B cell (primary cell): ENCODE data around the gene TKT. TPM values are rescaled to one million over a fixed set of nuclear protein-coding genes. Genes with fewer than 3 reads are reported as not detected.

ENCODE experiments used
- ATAC-seq: fragments of 200-7000 bp; cut with Tn5 transposase; one replicate; pipeline ENCODE4 v1.10.0; 2021; ENCODE audit warnings: low read depth, mild to moderate bottlenecking, moderate number of reproducible peaks, moderate library complexity
- CTCF ChIA-PET: fragments of 350-600 bp; sonication (Branson Sonifier 250); formaldehyde crosslinking; loops from one replicate; lab custom pipeline; 2021; ENCODE audit warnings: antibody characterized with exemption, inconsistent platforms; lab: Charles Lee
- POLR2A ChIA-PET: fragments of 350-600 bp; sonication (Branson Sonifier 250); formaldehyde crosslinking; loops from one replicate; lab custom pipeline; 2021; ENCODE audit warnings: antibody characterized with exemption; lab: Charles Lee
- DNase-seq: peaks from one replicate; pipeline ENCODE4 v3.0.0; 2013
- H2AFZ ChIP-seq: 2 replicates; pipeline ENCODE4 v1.6.1; 2012; ENCODE audit warnings: mild to moderate bottlenecking, low read depth, low read length; ENCODE audit not compliant: insufficient read depth, poor library complexity, severe bottlenecking
- H3K27ac ChIP-seq, 2 donors: 1 replicate in 1 of 2; 2 replicates in 1 of 2; pipeline ENCODE4 v1.5.1; 2012 to 2013; ENCODE audit warnings: low read length in 2 of 2, mild to moderate bottlenecking in 2 of 2, moderate library complexity in 1 of 2
- H3K27me3 ChIP-seq, 4 experiments: fragments of 200-600 bp in 1 of 4; sonication (generic) in 1 of 4; replicated peaks in 1 of 4; 1 replicate in 2 of 4; 2 replicates in 2 of 4; pipeline versions ENCODE4 v1.6.1 to v1.7.0; 2013 to 2016; ENCODE audit warnings: low read length in 3 of 4, mild to moderate bottlenecking in 2 of 4, mixed read lengths in 1 of 4, moderate library complexity in 1 of 4; ENCODE audit not compliant: insufficient read depth in 4 of 4, control insufficient read depth in 3 of 4; ENCODE audit errors: control extremely low read depth in 1 of 4
- H3K36me3 ChIP-seq, 2 experiments: replicated peaks in 1 of 2; 1 replicate in 1 of 2; 2 replicates in 1 of 2; pipeline versions ENCODE4 v1.6.1 to v1.7.1; 2013; ENCODE audit warnings: low read length in 1 of 2; ENCODE audit not compliant: insufficient read depth in 2 of 2, control insufficient read depth in 1 of 2; ENCODE audit errors: control extremely low read depth in 1 of 2, extremely low read depth in 1 of 2
- H3K4me1 ChIP-seq, 2 donors: fragments of 200-600 bp in 1 of 2; sonication (generic) in 1 of 2; 1 replicate in 1 of 2; 2 replicates in 1 of 2; pipeline versions ENCODE4 v1.5.1 to v1.6.1; 2013 to 2017; ENCODE audit warnings: low read length in 2 of 2; ENCODE audit not compliant: control insufficient read depth in 2 of 2, insufficient read depth in 2 of 2
- H3K4me2 ChIP-seq: replicated peaks from 2 replicates; pipeline ENCODE3; 2012; ENCODE audit warnings: mild to moderate bottlenecking, low read depth, low read length; ENCODE audit not compliant: poor library complexity, severe bottlenecking
- H3K4me3 ChIP-seq, 5 experiments: fragments of 200-600 bp in 1 of 5; sonication (generic) in 1 of 5; 1 replicate in 3 of 5; 2 replicates in 2 of 5; pipeline versions ENCODE4 v1.5.1 to v1.7.0; 2011 to 2016; ENCODE audit warnings: low read length in 4 of 5, mild to moderate bottlenecking in 4 of 5, low read depth in 2 of 5, control low read depth in 1 of 5, moderate library complexity in 1 of 5; ENCODE audit not compliant: insufficient read depth in 1 of 5; ENCODE audit errors: control extremely low read depth in 1 of 5, extremely low read depth in 1 of 5
- H3K79me2 ChIP-seq: fragments of 200-600 bp; sonication (generic); one replicate; pipeline ENCODE4 v1.6.0; 2016; ENCODE audit warnings: low read length; ENCODE audit not compliant: control insufficient read depth, insufficient read depth
- H3K9ac ChIP-seq: fragments of 200-600 bp; sonication (generic); 2 replicates; pipeline ENCODE4 v1.6.1; 2017; ENCODE audit warnings: mild to moderate bottlenecking, low read length, moderate library complexity
- H3K9me3 ChIP-seq, 3 donors: one replicate each; pipeline versions ENCODE4 v1.6.1 to v1.7.1; 2013; ENCODE audit warnings: low read length in 2 of 3; ENCODE audit not compliant: control insufficient read depth in 2 of 3, insufficient read depth in 1 of 3; ENCODE audit errors: control extremely low read depth in 1 of 3
- H4K20me1 ChIP-seq: 2 replicates; pipeline ENCODE4 v1.6.0; 2012; ENCODE audit warnings: mild to moderate bottlenecking, low read length; ENCODE audit not compliant: insufficient read depth, control insufficient read depth, poor library complexity, severe bottlenecking
- H3K27ac Mint-ChIP-seq: one replicate; pipeline ENCODE4 v1.8.0; 2021; ENCODE audit warnings: mixed read lengths
- H3K27me3 Mint-ChIP-seq: one replicate; pipeline ENCODE4 v1.8.0; 2021; ENCODE audit warnings: mixed read lengths
- H3K4me1 Mint-ChIP-seq: one replicate; pipeline ENCODE4 v1.8.0; 2021; ENCODE audit warnings: mixed read lengths
- H3K4me3 Mint-ChIP-seq: one replicate; pipeline ENCODE4 v1.8.0; 2021; ENCODE audit warnings: mixed read lengths
- H3K9me3 Mint-ChIP-seq: one replicate; pipeline ENCODE4 v1.8.0; 2022; ENCODE audit warnings: mixed read lengths; ENCODE audit not compliant: insufficient read depth
- CTCF ChIP-seq: fragments of 200-600 bp; IDR thresholded peaks from one replicate; pipeline ENCODE4 v1.8.0; 2022; ENCODE audit warnings: antibody characterized with exemption, mild to moderate bottlenecking
- EZH2 ChIP-seq: IDR thresholded peaks from 2 replicates; pipeline ENCODE4 v1.6.1; 2012; ENCODE audit warnings: borderline replicate concordance, low read depth, mild to moderate bottlenecking, moderate library complexity, low read length; ENCODE audit not compliant: insufficient read depth, poor library complexity, severe bottlenecking
- WGBS: methylation state at CpG from one replicate; pipeline ENCODE4 v1.1.5; 2013; ENCODE audit warnings: missing lambda C conversion rate; ENCODE audit not compliant: insufficient coverage; 5-methylcytosine and 5-hydroxymethylcytosine counted together
- intact Hi-C: fragments of 100-400 bp; cut with micrococcal nuclease; formaldehyde crosslinking; loops from one replicate; pipeline ENCODE4 v1.10.0; 2022
- polyA plus RNA-seq: library from polyadenylated mRNA; depleted of rRNA; stranded (reverse); fragments of >200 nt; gene quantifications from 2 replicates; pipeline ENCODE4 v1.2.3, GENCODE V29; 2012
- total RNA-seq, 2 donors: library from RNA; stranded (reverse); fragments of 120-200 nt in 1 of 2; gene quantifications; 1 replicate in 1 of 2; 2 replicates in 1 of 2; pipeline versions ENCODE4 v1.2.3 to v1.2.4, GENCODE V29; 2013 to 2022

TKT gene
- total and polyA plus RNA-seq, 2 donors (not counting 1 experiment from before 2014, with no cell fraction given): 69.5 to 81.0 TPM

- TF ChIP-seq CTCF (peak; percentile 40), EZH2 (no peak)
- peaks cover 3 to 19% of the 10 kb centered on the region in 2 experiments for H3K36me3 ChIP-seq
- H3K27me3 Mint-ChIP-seq: no peaks in the 10 kb centered on the region
Measured at GRCh38 chr3:53196575-53197407, 59.0 kb downstream of the TKT start.

More at GRCh38 chr3:53196575-53197407, 59.0 kb downstream of the TKT start:
- Histone ChIP-seq H3K27ac (no peak overlapping the region), H2AFZ (no peak overlapping the region), H4K20me1 (no peaks in the 10 kb centered on the region), H3K79me2 (no peaks in the 10 kb centered on the region), H3K9ac (peak overlapping the region; percentile 42), H3K9me3 (no peaks in the 10 kb centered on the region), H3K4me2 (peak overlapping the region; percentile 48), H3K27me3 (no peaks in the 10 kb centered on the region), H3K4me3 (peak overlapping the region in 2 of 5 experiments; percentile 6 to 33), H3K4me1 (peaks cover 24 to 50% of the 10 kb centered on the region in 2 donors)
- Mint-ChIP-seq H3K9me3 (no peaks in the 10 kb centered on the region), H3K27ac (peak overlapping the region; percentile 63), H3K4me1 (peaks cover 33% of the 10 kb centered on the region), H3K4me3 (peak overlapping the region; percentile 76)
- 100% methylated on average over 2 of the region's 17 CpGs for WGBS
- intact Hi-C loops: loop anchor here (1.0 to 2.0 kb wide), 7 partner anchors 16 to 346 kb away; partner anchors contain the start of gene RFT1
- peak; percentile 81 for DNase-seq
- ATAC-seq: peak; percentile 71
- POLR2A ChIA-PET: interaction anchor here (0.8 to 2.3 kb wide), 3 partner anchors 36 to 65 kb away, joined by 5 to 12 read pairs (median 6); partner anchors contain the start of gene PRKCD
- CTCF ChIA-PET: interaction anchor here (0.8 to 9.5 kb wide), 28 partner anchors 8 to 351 kb away, joined by 3 to 318 read pairs (median 6); partner anchors contain the start of genes DCP1A and PRKCD
